Measurements from ENCODE around the gene GPC5. TPM values are rescaled to one million over a fixed set of nuclear protein-coding genes. Genes with fewer than 3 reads are reported as not detected.

Gene GPC5
- total and polyA plus RNA-seq, 2 donors (not counting 3 experiments of a cell fraction or from before 2014, with no cell fraction given): 0.59 to 0.97 TPM

- FAIRE-seq: no peak
- Histone ChIP-seq H3K36me3 (ENCODE audit: control insufficient read depth in 2 of 2, extremely low read depth in 1 of 2, insufficient read depth in 2 of 2, low read length in 2 of 2) (no peaks in the 10 kb centered on the region), H3K9me1 (replicated peaks; ENCODE audit: control insufficient read depth, extremely low read depth, insufficient read depth, low read length) (no peaks in the 10 kb centered on the region), H3K4me1 (ENCODE audit: control insufficient read depth, extremely low read depth, insufficient read depth, low read length) (no peaks in the 10 kb centered on the region), H3K27ac (ENCODE audit: insufficient read depth, low read depth, low read length) (no peak overlapping the region), H3K9me3 (replicated peaks; ENCODE audit: control insufficient read depth, insufficient read depth, low read length) (peaks cover 3% of the 10 kb centered on the region), H3K79me2 (ENCODE audit: control insufficient read depth, insufficient read depth, low read length) (no peaks in the 10 kb centered on the region), H4K20me1 (replicated peaks; ENCODE audit: control insufficient read depth, extremely low read depth, insufficient read depth, low read length) (no peaks in the 10 kb centered on the region), H3K4me2 (ENCODE audit: insufficient read depth, low read length) (no peak overlapping the region), H3K9ac (replicated peaks; ENCODE audit: extremely low read depth, insufficient read depth, low read length) (no peak overlapping the region), H3K27me3 (ENCODE audit: control insufficient read depth in 2 of 2, insufficient read depth in 2 of 2, low read length in 2 of 2) (no peaks in the 10 kb centered on the region), H2AFZ (ENCODE audit: low read depth, low read length) (no peak overlapping the region), H3K4me3 (replicated peaks in 1 of 3; ENCODE audit: insufficient read depth in 1 of 3, low read depth in 1 of 3, low read length in 3 of 3) (no peak overlapping the region)
- ChIA-PET CTCF (no interaction called here), POLR2A (no interaction called here)
- BruUV-seq (replicated peaks): no TSS peak
- dilution Hi-C loops (cut with MboI; ENCODE audit: extremely low pct_ligation_motif_present, low sequenced_read_pairs) (no loop called here), intact Hi-C loops (cut with micrococcal nuclease) (no loop called here)
- TF ChIP-seq JUN (IDR thresholded peaks at IDR 0.05; ENCODE audit: borderline replicate concordance, insufficient read depth, insufficient read length, low read depth): no peak
- TF ChIP-seq FOS (IDR thresholded peaks at IDR 0.05; ENCODE audit: borderline replicate concordance, insufficient read depth, low read length): no peak
- TF ChIP-seq GATA2 (IDR thresholded peaks at IDR 0.05; ENCODE audit: insufficient read depth, insufficient read length, low read depth, low read length): no peak
- TF ChIP-seq MYC (IDR thresholded peaks at IDR 0.05; ENCODE audit: low read depth, low read length): no peak
- no peak for TF ChIP-seq POLR2A (IDR thresholded peaks at IDR 0.05; ENCODE audit: low read depth, low read length)
- no peak for TF ChIP-seq MAX (IDR thresholded peaks at IDR 0.05; ENCODE audit: insufficient read depth, insufficient read length)
- TF ChIP-seq POLR2AphosphoS5 (IDR thresholded peaks at IDR 0.05; ENCODE audit: insufficient read depth, low read depth, low read length): no peak
- TF ChIP-seq CTCF (IDR thresholded peaks at IDR 0.05; ENCODE audit: extremely low read depth in 1 of 2, insufficient read depth in 1 of 2, low read depth in 1 of 2, low read length in 2 of 2): no peak
- TF ChIP-seq EZH2 (IDR thresholded peaks at IDR 0.05; ENCODE audit: borderline replicate concordance, low read depth, low read length, severe bottlenecking): no peak
- DNase-seq (ENCODE audit: low read depth, low spot score): no peak
Measured at GRCh38 chr13:92259523-92259922, 861.1 kb downstream of the GPC5 start.

All from endothelial cell of umbilical vein (primary cell).